Hematopoietic multipotent progenitor cell treated with erythropoietin and hydrocortisone succinate and interleukin-3 and kit ligand, for 6 days (in vitro differentiated cells): ENCODE results near the gene FBP1.

Source experiments
- DNase-seq: peaks from one replicate; pipeline ENCODE4 v3.0.0-alpha.2; 2015

FBP1 gene

GRCh38 chr9:94639061-94639998 lies at the start of gene FBP1:
FBP1 (minus strand) TSS chr9:94639518; CDS start chr9:94639310, 208 bp downstream.
- peak; percentile 64 for DNase-seq

DNA sequence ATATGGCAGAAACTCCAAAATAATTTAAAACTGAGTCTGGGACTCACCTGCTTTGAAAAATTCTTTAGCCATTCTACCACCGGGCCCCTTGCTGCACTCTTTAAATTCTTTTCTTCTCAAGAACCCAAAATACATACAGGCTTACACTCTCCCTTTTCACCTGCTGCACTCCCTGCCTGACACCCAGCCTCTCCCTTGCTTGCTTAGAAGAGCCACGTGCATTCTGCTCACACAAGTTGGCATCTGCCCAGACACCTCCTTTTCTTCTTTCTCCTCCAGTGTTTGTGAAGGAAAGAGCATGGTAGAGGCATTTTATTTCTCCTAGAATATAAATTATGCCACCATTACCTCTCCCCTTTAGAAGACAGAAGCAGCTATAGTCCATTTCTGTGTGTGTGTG lies 48.1 kb upstream of the FBP1 start:
- DNase-seq, result no peak

GRCh38 chr9:94685359-94685758 lies 46.0 kb upstream of the FBP1 start:
- no peak for DNase-seq

GRCh38 chr9:94681508-94681907 lies 42.2 kb upstream of the FBP1 start:
- DNase-seq, result peak; percentile 82

DNA sequence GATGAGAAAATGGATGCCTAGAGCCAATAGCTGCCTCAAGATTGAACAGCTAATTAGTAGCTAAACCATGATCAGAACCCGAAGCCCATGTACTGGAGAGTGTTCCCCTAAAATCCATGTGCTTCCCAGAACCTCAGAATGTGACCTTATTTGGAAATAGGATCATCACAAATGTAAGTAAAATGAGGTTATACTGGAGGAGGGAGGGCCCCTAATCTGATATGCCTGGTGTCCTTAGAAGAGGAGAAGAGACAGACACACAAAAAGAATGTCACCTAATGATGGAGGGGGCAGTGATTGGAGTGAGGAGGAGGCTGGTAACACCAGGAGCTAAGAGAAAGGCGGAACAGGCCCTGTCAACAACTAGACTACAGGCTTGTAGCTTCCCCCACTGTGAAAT lies 41.3 kb upstream of the FBP1 start:
- no peak for DNase-seq

- DNase-seq, result no peak
Observed at GRCh38 chr9:94680020-94680419, 40.7 kb upstream of the FBP1 start.

DNA sequence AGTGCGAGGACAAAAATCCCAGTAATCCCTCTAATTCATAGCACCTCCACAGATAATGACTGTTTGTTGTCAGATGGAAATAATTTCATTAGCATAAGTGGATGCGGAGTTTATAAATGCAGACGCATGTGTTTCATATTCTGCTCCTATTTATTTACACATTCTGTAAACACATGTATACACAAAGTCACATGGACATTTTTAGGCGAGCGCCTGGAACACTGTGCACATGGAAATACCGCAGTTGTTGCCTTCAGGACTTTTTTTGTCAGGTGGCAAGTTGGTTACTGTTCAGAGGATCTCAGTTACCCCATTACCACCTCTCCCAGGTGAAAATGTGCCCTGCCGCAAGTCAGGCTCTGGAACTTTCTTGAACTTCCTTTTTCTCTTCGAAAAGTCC lies 40.3 kb upstream of the FBP1 start:
- DNase-seq, result no peak

DNA sequence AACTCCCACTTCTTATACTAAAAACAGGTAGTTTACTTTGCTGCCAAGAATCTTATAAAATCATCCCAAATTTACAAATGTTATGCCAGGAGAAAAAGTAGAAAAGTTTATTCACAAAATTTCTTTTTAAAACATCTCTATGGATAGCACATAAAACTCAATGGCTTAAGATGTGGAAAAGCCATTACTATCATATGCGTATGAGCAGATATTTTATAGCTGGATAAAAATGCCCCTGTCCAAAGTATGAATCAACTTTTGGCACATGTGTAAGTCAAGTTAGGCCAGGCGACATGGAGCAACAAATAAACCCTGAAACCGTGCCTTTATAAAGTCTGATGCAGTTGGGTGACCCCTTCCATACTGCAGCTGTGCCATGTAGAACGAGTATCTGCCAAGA lies 38.6 kb upstream of the FBP1 start:
- no peak for DNase-seq

- no peak for DNase-seq
Observed at GRCh38 chr9:94676446-94677131, 37.3 kb upstream of the FBP1 start.

DNA sequence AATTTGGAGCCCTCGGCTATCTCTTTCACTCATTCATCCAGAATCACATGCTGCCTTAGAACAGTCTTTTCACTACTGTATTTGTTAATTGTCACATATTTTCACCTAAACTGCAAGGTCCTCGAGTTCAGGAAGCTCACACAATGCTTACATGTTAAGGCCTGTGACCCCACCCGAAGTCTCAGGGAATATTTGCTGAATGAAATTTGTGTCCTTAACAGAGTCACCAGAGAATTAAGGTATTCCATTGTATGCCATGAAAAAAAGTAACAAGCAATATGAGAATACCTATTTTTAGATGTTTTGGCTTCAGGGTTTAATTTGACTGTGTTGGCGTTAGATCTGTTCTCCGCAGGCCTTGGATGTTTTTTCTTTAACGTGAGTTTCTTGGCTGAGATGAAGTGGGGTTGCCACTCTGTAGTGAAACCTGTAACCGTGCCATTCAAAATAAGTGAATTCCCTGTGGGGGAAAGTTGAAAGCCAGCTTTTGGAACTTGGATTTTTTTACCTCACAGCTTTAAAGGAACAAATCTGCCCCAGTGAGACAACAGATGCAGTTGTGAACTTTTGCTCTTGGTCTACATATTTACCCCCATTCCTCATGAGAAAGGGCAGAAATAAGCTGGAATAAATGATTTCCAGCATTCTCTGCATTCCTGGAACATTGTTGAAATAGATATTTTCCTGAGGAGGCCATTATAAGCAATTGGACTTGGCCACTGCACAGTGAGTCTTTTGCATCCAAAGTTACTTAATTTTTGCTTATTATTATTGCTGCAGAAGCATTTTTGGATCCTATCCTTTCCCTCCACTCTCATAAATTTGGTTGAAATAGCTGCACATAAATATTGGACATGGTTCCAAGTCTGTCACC lies 35.9 kb upstream of the FBP1 start:
- no peak for DNase-seq

- no peak for DNase-seq
Observed at GRCh38 chr9:94672811-94673487, 33.6 kb upstream of the FBP1 start.

- DNase-seq, result peak; percentile 83
Observed at GRCh38 chr9:94668928-94669729, 29.8 kb upstream of the FBP1 start.

DNA sequence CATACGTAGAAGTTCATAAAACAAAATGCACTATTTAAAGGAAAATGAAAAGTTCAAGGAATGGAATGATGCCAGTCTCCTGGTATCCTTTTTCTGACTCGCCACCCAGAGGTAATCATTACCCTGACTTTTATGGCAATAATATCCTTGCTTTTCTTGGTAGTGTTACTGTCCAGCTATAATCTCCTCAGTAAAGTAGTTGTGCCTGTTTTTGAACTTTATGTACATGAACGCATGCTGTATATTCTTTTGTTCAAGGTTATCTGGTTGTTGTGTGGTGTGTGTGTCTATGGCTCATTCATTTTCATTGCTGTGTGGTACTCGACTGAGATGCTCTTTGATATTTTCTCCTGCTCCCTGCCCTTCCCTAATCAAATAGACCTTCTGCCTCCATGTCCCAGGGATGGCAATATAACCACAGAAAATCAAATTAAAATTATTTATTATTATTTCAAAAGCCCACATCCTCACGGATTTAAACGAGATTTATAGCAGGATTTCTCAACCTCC lies 29.2 kb upstream of the FBP1 start:
- DNase-seq, result no peak

DNA sequence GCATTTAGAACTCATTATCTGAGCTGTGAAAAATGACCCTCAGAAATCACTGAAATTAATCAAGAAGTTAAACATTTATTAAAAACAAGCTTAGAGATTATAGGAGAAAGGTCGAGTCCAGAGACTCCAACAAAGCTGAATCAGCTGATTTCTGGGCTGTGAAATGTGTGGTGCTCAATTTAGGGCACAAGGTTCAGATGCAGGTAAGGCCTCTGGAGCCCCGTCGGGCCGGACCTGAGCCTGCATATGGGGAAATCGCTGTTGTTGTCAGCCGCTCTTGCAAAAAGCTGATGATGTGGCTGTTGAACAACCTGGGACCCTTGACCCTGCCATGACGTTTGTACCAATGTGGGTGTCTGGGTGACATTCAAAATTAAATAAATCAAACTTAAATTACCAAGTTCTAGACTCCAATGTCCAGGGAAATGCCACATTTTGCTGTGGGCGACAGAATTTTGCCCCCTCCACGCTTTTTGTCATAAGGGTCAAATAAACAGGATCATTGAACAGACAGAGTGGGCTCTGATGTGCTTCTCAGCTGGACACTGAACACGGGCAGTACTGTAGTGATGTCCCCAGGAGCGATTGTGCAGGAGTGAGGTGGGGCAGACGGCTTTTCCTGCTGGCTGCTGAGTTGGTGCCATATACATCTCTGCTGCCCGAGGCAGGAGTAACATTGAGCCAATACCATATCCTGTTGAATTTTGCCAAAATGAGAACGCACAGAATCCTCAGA lies 27.2 kb upstream of the FBP1 start:
- DNase-seq, result no peak

DNA sequence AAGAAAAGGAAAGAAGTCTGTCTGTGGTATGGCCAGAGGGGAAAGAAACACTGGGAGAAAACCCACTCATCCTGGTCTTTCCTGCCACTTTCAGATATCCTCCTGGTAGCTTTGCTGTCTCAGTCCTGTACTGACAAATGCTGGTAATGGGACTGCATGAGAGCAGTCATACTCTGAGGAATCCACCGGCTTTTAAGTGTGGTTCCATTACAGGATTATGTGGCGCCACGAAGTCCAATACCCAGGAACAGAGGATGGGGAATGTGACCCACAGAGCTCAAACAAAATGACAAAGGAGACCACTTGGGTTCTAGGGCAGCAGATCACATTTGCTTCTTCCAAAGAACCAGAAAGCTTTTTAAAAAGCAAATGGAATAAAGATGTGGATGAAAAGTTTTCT lies 26.3 kb upstream of the FBP1 start:
- no peak for DNase-seq

GRCh38 chr9:94664801-94665200 lies 25.5 kb upstream of the FBP1 start:
- DNase-seq, result no peak

DNA sequence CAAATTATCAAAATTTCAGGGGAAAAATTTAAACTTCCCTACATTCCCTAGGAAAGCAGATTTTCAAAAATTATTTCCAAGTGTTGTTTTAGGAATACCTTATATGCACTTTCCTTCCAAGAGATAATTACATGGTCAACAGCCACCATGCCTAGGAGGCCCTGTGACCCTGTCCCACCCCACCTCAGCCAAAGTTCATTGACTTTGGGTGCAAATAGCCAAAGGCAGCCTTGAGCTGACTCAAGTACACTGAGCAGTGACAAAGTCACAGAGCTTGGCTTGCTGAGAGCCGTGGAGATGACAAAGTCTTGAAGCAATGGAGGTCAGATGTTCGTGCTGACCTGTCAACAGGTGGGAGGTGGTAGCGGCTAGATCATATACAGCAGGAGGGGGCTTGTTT lies 24.3 kb upstream of the FBP1 start:
- DNase-seq, result no peak

DNA sequence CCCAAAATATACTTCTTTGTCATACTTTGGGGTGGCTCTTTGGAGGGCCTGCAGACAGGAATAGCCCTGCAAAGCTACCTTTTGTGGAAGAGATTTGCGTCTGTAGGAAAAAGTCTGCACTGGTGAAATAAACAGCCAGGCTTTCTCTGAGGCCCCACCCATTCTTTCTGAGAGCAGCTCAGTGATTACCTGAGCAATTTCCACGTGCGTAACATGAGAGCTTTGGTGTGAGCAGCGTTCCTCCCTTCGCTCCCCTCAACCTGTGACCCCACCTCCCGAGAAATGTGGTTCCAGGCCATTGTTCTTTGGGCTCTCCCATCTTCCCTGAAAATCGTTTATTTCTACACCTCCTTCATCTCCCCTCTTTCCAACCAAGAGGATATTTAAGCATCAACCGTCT lies 23.8 kb upstream of the FBP1 start:
- DNase-seq, result no peak

DNA sequence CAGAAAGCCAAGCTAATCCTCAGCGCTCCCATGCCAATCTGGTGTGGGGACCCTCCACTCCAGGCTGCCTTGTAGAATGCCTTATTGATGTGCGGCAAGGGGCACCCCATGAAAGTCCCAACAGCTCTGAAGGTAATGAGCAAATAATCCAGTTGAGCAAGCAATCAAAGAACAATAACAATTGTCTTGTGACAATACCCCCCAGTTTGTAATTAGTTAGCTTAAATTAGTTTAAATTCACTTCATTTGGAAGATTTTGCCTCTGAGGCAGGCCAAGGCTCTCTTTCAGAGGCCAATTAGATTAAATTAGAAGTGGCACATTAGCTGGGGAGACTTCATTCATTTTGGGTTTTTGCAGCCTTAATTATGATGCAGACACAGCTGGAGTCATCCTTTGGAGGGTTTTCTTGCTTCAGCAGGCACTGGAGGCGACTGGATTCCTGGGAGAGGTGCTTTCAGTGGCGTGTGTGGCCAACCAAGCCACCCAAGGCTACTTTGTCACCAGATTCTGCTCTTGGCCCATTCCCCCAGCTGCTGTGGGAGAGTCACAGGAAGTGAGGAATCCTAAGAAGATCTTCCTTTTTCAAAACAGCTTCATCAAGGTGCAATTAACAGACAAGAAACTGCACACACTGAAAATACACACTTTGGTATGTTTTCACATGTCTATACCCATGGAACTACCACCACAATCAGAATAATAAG lies 17.9 kb upstream of the FBP1 start:
- no peak for DNase-seq

DNA sequence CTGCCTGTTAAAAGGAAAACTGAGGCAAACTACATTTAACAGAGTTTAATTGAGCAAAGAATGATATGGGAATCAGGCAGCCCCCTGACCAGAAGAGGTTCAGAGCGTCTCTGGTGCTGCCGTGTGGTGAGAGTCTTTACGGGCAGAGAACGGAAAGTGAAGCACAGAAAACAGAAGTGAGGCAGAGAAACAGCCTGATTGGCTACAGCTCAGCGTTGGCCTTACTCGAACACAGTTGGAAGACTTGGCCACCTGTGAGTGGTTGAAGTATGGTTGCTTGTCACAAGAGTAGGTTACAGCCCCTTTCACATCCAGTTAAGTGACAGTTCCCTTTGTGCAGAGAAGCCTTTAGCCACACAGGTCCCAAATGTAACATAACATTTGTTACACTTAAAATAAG lies 16.9 kb upstream of the FBP1 start:
- peak; percentile 70 for DNase-seq
